Hepatocyte (in vitro differentiated cells): ENCODE data around the gene LRRC18. TPM values are rescaled to one million over a fixed set of nuclear protein-coding genes. Genes with fewer than 3 reads are reported as not detected.

Experiments
- DNase-seq: peaks from one replicate; pipeline ENCODE4 v3.0.0-alpha.2; 2016; ENCODE audit warnings: low spot score
- H2AFZ ChIP-seq: fragments of 200-600 bp; sonication (generic); 2 replicates; pipeline ENCODE4 v1.6.0; 2016; ENCODE audit warnings: antibody characterized with exemption, mild to moderate bottlenecking
- H3K27ac ChIP-seq: fragments of 200-600 bp; sonication (generic); 2 replicates; pipeline ENCODE4 v1.5.1; 2016; ENCODE audit warnings: mild to moderate bottlenecking
- H3K27me3 ChIP-seq: fragments of 200-600 bp; sonication (generic); 2 replicates; pipeline ENCODE4 v1.6.1; 2016
- H3K36me3 ChIP-seq: fragments of 200-600 bp; sonication (generic); replicated peaks from 2 replicates; pipeline ENCODE4 v1.5.1; 2016; ENCODE audit warnings: low read depth; ENCODE audit not compliant: insufficient read depth
- H3K4me1 ChIP-seq: fragments of 200-600 bp; sonication (generic); 2 replicates; pipeline ENCODE4 v1.5.1; 2016; ENCODE audit warnings: mild to moderate bottlenecking, moderate library complexity; ENCODE audit not compliant: insufficient read depth
- H3K4me2 ChIP-seq: fragments of 200-600 bp; sonication (generic); 2 replicates; pipeline ENCODE4 v1.6.0; 2016
- H3K4me3 ChIP-seq: fragments of 200-600 bp; sonication (generic); 2 replicates; pipeline ENCODE4 v1.5.1; 2016; ENCODE audit warnings: mild to moderate bottlenecking
- H3K79me2 ChIP-seq: fragments of 200-600 bp; sonication (generic); 2 replicates; pipeline ENCODE4 v1.6.0; 2017; ENCODE audit warnings: mild to moderate bottlenecking
- H3K9me2 ChIP-seq: fragments of 200-600 bp; sonication (generic); replicated peaks from 2 replicates; pipeline ENCODE4 v1.6.0; 2017; ENCODE audit warnings: mild to moderate bottlenecking; ENCODE audit not compliant: insufficient read depth
- H3K9me3 ChIP-seq: fragments of 200-600 bp; sonication (generic); 2 replicates; pipeline ENCODE4 v1.5.1; 2016; ENCODE audit warnings: low read depth, mild to moderate bottlenecking
- H4K20me1 ChIP-seq: fragments of 200-600 bp; sonication (generic); 2 replicates; pipeline ENCODE4 v1.6.0; 2016; ENCODE audit warnings: mild to moderate bottlenecking; ENCODE audit not compliant: insufficient read depth, poor library complexity, severe bottlenecking
- CTCF ChIP-seq: fragments of 200-600 bp; sonication (generic); IDR thresholded peaks from 2 replicates; pipeline ENCODE4 v1.5.1; 2016; ENCODE audit warnings: antibody characterized with exemption, mild to moderate bottlenecking; ENCODE audit not compliant: poor library complexity
- EZH2 ChIP-seq: fragments of 200-600 bp; sonication (generic); IDR thresholded peaks from 2 replicates; pipeline ENCODE4 v1.6.1; 2016; ENCODE audit warnings: antibody characterized with exemption, mild to moderate bottlenecking, borderline replicate concordance
- EZH2phosphoT487 ChIP-seq: fragments of 200-600 bp; sonication (generic); IDR thresholded peaks from one replicate; pipeline ENCODE4 v1.6.1; 2018; ENCODE audit warnings: antibody characterized with exemption, mild to moderate bottlenecking, low read depth, moderate library complexity; ENCODE audit not compliant: unreplicated experiment, severe bottlenecking
- WGBS: methylation state at CpG from one replicate; pipeline ENCODE4 v1.1.6; 2016; ENCODE audit warnings: low lambda C conversion rate; ENCODE audit errors: missing lambda C conversion rate; 5-methylcytosine and 5-hydroxymethylcytosine counted together
- polyA plus RNA-seq: library from polyadenylated mRNA; unstranded; fragments of >200 nt; fragmentation: Nextera tagmentation; extraction: Ambion mirVana; gene quantifications from 2 replicates; pipeline ENCODE4 v1.2.1, GENCODE V29; 2016
- total RNA-seq: library from RNA; depleted of rRNA; stranded (reverse); fragments of >200 nt; gene quantifications from 2 replicates; pipeline ENCODE4 v1.2.3, GENCODE V29; 2014

The LRRC18 gene
- total and polyA plus RNA-seq, 2 experiments from 2014 or later, result not detected

DNA sequence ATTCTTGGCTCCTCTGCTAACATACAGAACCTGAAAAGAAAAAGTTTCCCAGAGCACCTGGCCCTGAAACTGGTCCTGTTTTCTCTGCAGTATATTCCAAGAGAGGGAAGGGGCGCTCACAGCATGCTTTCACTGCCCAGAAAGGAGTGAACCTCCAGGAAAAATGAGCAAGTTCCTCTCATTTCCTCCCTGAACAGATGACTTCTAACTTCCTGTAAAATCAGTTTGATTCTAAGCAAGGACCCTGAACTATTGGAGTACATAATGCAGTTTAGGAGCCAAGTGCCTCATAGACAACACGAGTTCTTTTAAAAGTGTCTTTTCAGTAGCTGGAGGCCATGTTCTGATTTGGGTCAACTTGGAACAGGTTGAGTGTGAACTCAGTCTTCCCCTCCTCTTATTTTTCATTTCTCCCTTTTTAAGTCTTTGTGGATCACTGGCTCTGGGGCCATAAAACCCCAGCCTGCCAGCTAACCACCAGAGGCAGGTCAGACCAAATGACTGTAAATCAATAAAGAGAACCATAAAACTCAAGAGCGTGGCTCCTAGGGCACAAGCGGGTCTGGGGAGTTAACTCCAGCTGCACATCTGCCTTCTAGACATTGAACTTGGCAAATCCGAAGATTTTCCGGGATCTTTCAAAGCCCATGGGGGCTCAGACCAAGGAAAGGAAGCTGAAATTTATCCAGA is 5.9 kb upstream of the LRRC18 start:
- Histone ChIP-seq H3K27ac (peak overlapping the region; percentile 39), H3K9me2 (no peaks in the 10 kb centered on the region), H3K36me3 (no peaks in the 10 kb centered on the region), H3K9me3 (no peaks in the 10 kb centered on the region), H3K4me3 (no peak overlapping the region), H4K20me1 (no peaks in the 10 kb centered on the region), H3K4me2 (peak overlapping the region; percentile 4), H2AFZ (no peak overlapping the region), H3K79me2 (no peaks in the 10 kb centered on the region), H3K27me3 (no peaks in the 10 kb centered on the region), H3K4me1 (peaks cover 30% of the 10 kb centered on the region)
- WGBS, result 47% methylated on average over 6 of the region's 6 CpGs
- TF ChIP-seq EZH2, result no peak
- TF ChIP-seq CTCF, result no peak
- TF ChIP-seq EZH2phosphoT487, result no peak
- DNase-seq, result peak; percentile 32

DNA sequence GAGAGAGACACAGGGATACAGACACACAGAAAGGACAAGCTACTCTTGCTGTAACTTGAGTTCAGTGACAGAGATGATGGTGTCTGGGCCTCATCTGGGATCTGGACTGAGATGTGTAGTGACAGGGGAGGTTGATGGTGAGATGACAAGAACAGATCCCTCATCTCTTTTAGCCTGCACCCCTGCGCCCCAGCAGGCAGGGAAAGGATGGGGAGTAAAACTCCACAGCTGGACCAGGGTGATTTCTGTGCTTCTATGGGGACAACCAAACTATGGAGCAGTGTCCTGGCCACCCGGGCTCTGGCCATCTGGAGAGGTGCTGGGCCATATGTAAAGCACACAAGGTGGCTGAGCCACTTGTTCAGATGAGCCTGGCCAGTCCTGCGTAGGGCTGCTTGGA is 4.5 kb upstream of the LRRC18 start:
- Histone ChIP-seq H3K9me2 (no peaks in the 10 kb centered on the region), H3K27ac (no peak overlapping the region), H3K9me3 (no peaks in the 10 kb centered on the region), H3K4me3 (no peak overlapping the region), H3K4me1 (peaks cover 30% of the 10 kb centered on the region), H2AFZ (no peak overlapping the region), H3K4me2 (no peak overlapping the region), H3K36me3 (no peaks in the 10 kb centered on the region), H3K79me2 (no peaks in the 10 kb centered on the region), H3K27me3 (no peaks in the 10 kb centered on the region), H4K20me1 (no peaks in the 10 kb centered on the region)
- DNase-seq, result no peak
- TF ChIP-seq EZH2, result no peak
- no peak for TF ChIP-seq EZH2phosphoT487
- TF ChIP-seq CTCF, result no peak
- WGBS, result 94% methylated on average over 3 of the region's 3 CpGs

DNA sequence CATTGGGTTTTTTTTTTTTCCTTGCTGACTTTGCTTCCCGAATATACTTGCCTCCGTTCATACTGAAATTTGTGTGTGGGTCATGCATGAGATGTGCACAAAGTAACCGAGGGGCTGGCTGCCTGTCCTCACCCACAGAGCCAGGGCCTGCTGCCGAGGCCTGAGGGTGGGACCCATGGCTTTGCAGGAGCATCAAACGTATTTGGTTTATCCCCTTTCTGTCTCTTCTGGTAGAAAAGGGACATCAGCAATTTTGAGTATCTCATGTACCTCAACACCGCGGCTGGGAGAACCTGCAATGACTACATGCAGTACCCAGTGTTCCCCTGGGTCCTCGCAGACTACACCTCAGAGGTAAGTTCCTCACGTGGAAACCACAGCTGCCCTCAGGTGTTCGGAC is 3.5 kb upstream of the LRRC18 start:
- WGBS, result 91% methylated on average over 10 of the region's 10 CpGs

More for the DNA sequence above, 3.5 kb upstream of the LRRC18 start:
- H3K9me2 ChIP-seq, result no peaks in the 10 kb centered on the region
- H3K27ac ChIP-seq, result no peak overlapping the region
- no peaks in the 10 kb centered on the region for H3K79me2 ChIP-seq
- no peak for DNase-seq
- no peaks in the 10 kb centered on the region for H3K9me3 ChIP-seq
- no peak overlapping the region for H3K4me3 ChIP-seq
- no peaks in the 10 kb centered on the region for H3K27me3 ChIP-seq
- TF ChIP-seq EZH2phosphoT487, result no peak
- no peak for TF ChIP-seq EZH2
- no peak for TF ChIP-seq CTCF
- H3K4me1 ChIP-seq, result peaks cover 29% of the 10 kb centered on the region
- no peaks in the 10 kb centered on the region for H4K20me1 ChIP-seq
- H2AFZ ChIP-seq, result no peak overlapping the region
- no peaks in the 10 kb centered on the region for H3K36me3 ChIP-seq
- no peak overlapping the region for H3K4me2 ChIP-seq
